Motor neuron (in vitro differentiated cells): ENCODE data around the gene FSTL4. TPM values are rescaled to one million over a fixed set of nuclear protein-coding genes. Genes with fewer than 3 reads are reported as not detected.

Source experiments
- ATAC-seq, 8 experiments: fragments of 200-7000 bp; cut with Tn5 transposase; replicated peaks in 6 of 8; 2 replicates each; pipeline ENCODE4 v1.8.0; 2021; ENCODE audit warnings: mild to moderate bottlenecking in 8 of 8, moderate library complexity in 8 of 8
- H3K27ac ChIP-seq, 2 donors: fragments of 250-450 bp; sonication (Bioruptor Pico); 2 replicates each; pipeline ENCODE4 v1.9.0; 2021; ENCODE audit warnings: antibody characterized with exemption in 2 of 2, mild to moderate bottlenecking in 2 of 2, moderate library complexity in 1 of 2
- H3K4me1 ChIP-seq, 2 donors: fragments of 250-450 bp; sonication (Bioruptor Pico); replicated peaks in 1 of 2; 2 replicates each; pipeline ENCODE4 v1.6.1; 2021; ENCODE audit warnings: antibody characterized with exemption in 2 of 2, mild to moderate bottlenecking in 2 of 2, moderate library complexity in 1 of 2
- H3K4me3 ChIP-seq, 5 donors: fragments of 250-450 bp; sonication (Bioruptor Pico); 2 replicates each; pipeline ENCODE4 v1.9.0; 2021; ENCODE audit warnings: antibody characterized with exemption in 5 of 5, mild to moderate bottlenecking in 5 of 5, moderate library complexity in 4 of 5
- WGBS, 10 experiments: fragments of 450-650 bp; shearing (Covaris generic); methylation state at CpG; one replicate each; pipeline ENCODE4 v1.0.0; 2022; 5-methylcytosine and 5-hydroxymethylcytosine counted together
- in situ Hi-C, 9 experiments: fragments of 400-800 bp; cut with MboI; loops; one replicate each; pipeline ENCODE4 v1.15.0; 2021; ENCODE audit warnings: low sequenced_read_pairs in 9 of 9, low pct_unique_long_range_greater_than_20kb in 2 of 9; ENCODE audit not compliant: unreplicated experiment in 9 of 9
- total RNA-seq, 8 experiments: library from RNA; unstranded; fragments of 300-600 nt; gene quantifications; 2 replicates each; pipeline versions ENCODE4 v1.2.3 to v1.2.4, GENCODE V29; 2022

Gene FSTL4
- total RNA-seq, 8 experiments from 2014 or later: 0.13 to 5.5 (median 1.9) TPM

DNA sequence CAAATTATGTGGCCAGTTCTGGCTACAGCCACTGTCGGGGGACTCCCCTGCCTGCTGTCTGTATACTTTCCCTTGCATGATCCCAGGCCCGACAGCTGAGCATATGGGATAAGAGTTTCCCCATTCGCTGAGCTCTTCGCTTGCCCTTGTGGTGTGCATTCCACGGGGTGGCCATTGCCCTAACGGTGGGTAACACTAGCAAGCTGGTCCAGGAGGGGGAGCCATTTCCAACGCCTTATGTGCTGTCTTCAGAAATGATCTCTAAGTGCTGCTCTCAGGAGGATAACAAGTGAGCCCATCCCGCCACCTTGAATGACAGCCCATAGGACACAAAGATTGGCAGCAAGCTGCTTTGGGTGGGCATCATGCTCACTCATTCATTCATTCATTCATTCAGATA, 190.9 kb downstream of the FSTL4 start:
- peak in 4 of 8 experiments; percentile 13 to 71 (median 47) for ATAC-seq
- 45 to 100% (median 61%) methylated on average over 1 to 7 of the region's 8 CpGs; no CpG with 5 or more reads in 3 of the 10 experiments for WGBS, 10 experiments
- no peak overlapping the region for H3K4me3 ChIP-seq
- H3K27ac ChIP-seq: no peak overlapping the region
- peaks cover 0 to 2% of the 10 kb centered on the region in 2 donors for H3K4me1 ChIP-seq
- in situ Hi-C loops: loop anchor here in 1 of 9 experiments (10.0 kb wide), 1 partner anchor 443 kb away; no protein-coding TSS in a partner anchor

DNA sequence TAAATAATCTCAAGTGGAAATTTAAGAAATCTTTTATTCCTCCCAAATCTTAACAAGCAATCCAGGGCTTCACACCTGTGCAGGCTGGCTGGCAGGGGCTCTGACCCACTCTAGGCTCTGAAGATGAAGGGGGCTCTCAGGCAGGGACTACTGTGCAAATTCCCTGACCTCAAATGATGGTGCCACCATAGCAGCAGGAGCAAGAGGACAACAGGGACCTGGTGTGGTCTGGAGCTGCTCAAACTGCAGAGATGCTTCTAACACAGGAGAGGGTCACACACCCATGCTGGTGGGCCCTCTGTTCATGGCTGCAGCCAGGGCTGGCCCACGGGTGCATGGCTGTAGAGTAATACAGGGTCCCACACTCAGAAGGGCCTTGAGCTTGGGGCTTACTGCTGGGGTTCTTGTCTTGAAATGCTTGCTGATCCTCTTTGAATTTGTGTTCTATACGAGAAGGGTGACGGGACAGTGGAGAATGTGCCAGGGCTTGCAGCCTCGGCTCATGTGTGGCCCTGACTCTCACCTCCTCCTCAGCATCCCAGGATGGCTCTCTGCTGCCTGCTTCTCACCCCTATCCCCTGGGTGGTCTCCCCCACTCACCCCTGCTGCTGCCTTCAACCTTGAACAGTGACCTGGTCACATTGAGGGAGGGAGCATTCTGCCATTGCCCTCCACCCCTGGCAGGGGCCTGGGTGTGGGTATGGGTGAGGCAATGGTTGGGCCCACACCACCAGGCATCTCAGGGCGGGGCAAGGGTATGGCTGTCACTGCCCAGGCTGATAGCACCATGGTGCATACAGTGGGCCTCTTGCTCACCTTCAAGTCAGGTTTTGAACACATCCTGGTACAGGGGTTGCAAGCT, 191.7 kb downstream of the FSTL4 start:
- ATAC-seq: no peak
- Histone ChIP-seq H3K4me3 (no peak overlapping the region), H3K27ac (no peak overlapping the region), H3K4me1 (peaks cover 0 to 2% of the 10 kb centered on the region in 2 donors)
- in situ Hi-C loops: loop anchor here in 1 of 9 experiments (10.0 kb wide), 1 partner anchor 444 kb away; no protein-coding TSS in a partner anchor
- WGBS, 10 experiments: 0 to 80% (median 73%) methylated on average over 1 to 2 of the region's 5 CpGs; no CpG with 5 or more reads in 7 of the 10 experiments

DNA sequence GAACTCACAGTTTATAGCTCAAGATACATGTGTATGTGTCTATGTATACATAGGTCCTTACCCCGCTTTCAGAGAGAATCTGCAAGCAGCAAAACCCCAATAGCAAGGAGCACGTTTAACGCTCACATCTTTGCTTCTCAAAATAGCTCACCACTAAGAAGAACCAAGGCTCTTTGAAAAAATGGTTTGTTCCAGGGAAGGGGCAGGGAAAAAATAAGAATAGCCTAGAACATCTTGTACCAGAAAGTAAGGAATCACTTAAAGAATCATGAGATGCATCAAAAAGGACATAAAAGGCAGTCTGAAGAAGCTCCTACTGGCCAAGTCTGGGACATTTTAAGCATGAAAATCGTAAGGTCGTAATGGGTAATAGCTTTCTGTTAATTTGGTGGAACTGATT, 196.4 kb downstream of the FSTL4 start:
- H3K27ac ChIP-seq: no peak overlapping the region

DNA sequence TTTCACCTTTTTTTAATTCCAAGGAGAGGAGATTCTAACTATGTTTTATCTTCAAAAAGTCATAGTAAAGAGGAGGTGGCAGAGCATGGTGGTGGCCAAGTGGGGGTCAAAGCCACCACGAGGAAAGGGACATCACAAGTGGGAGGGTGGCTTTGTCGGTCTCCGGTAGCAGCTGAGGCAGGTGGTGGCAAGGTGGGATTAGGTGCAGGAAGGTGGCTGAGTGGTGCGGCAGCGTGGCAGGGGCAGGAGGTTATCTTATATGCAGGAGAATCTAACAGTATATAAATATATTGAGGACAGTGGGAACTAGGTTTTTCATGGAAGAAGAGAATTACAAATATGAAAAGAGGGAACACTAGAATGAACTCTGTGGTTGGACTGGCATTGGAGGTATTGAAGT, 196.8 kb downstream of the FSTL4 start:
- no peak overlapping the region for H3K27ac ChIP-seq
- ATAC-seq: no peak
- H3K4me1 ChIP-seq: no peaks in the 10 kb centered on the region
- 60 to 100% (median 80%) methylated on average over 2 to 5 of the region's 5 CpGs; no CpG with 5 or more reads in 3 of the 10 experiments for WGBS, 10 experiments
- no peak overlapping the region for H3K4me3 ChIP-seq
- in situ Hi-C loops: no loop called here

More for the DNA sequence above, 196.4 kb downstream of the FSTL4 start:
- 60 to 95% (median 85%) methylated on average over 2 to 5 of the region's 5 CpGs; no CpG with 5 or more reads in 1 of the 10 experiments for WGBS, 10 experiments
- Histone ChIP-seq H3K4me3 (no peak overlapping the region), H3K4me1 (no peaks in the 10 kb centered on the region)
- ATAC-seq: no peak
- in situ Hi-C loops: no loop called here

DNA sequence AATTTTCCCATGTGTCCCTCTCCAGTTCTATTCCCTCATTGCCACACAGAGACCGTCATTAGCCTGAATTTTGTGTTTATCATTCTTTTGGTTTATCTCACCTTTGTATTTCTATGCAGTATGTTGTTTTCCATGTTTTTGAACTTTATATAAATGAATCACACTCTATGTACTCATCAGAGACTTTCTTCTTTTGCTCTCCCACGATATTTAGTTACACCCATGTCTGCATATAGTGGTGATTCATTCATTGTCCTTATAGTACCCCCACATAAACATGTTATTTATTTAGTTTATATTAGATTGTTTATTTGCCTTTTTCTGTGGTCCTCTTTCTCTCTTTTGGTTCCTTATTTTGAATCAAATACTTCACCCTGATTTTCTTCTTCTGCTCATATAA, 199.7 kb downstream of the FSTL4 start:
- Histone ChIP-seq H3K4me1 (no peaks in the 10 kb centered on the region), H3K4me3 (no peak overlapping the region), H3K27ac (no peak overlapping the region)
- peak in 2 of 8 experiments; percentile 74 to 83 for ATAC-seq
- 0 to 94% (median 53%) methylated on average over 1 to 2 of the region's 2 CpGs; no CpG with 5 or more reads in 2 of the 10 experiments for WGBS, 10 experiments
- in situ Hi-C loops: no loop called here

DNA sequence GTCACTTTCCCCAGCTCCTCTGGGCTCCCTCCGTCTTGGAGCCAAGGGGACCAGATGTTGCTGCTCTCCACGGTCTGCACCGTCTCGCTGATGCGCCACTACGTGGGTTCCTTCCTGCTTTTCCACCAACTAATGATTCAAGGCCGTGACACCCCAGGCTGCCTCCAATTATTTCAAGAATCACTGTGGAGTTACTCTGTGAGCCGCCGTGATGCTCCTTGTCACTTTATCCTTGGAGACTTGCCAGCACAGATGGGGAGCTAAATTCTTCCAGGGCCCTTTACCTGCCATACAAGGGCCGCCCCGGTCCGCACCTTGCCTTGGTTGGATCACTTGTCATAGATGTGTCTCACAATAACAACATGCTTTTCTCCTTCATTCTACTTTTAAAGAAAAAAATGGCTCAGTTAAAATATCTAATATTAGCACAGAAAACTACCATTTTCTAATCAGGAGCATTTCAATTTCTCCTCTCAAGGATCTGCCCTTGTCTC, 202.0 kb downstream of the FSTL4 start:
- 54 to 95% (median 85%) methylated on average over 1 to 10 of the region's 12 CpGs; no CpG with 5 or more reads in 3 of the 10 experiments for WGBS, 10 experiments
- in situ Hi-C loops: no loop called here
- Histone ChIP-seq H3K27ac (no peak overlapping the region), H3K4me1 (no peaks in the 10 kb centered on the region), H3K4me3 (no peak overlapping the region)
- no peak for ATAC-seq

DNA sequence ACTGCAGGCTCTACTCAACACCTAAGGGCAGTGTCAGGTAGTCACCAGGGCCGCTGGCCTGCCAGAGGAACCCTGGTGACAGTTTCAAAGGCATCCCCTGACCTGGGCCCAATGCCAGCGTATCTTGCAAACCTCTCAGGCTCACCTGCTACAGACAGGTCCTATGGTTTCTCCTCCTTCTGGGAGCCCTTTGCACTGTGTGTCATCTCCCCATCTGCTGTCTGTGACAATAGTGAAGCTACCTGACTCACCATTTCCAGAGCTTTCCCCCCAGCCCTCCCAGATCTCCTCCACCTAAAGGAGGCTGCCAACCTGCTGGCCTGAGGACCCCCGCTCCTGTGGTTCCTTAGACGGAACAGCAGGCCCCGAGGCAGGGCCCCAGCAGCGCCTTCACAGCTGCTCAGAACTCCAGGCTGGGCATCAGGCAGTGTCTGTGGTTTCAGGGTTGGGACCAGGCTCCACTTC, 203.1 kb downstream of the FSTL4 start:
- no peak for ATAC-seq
- in situ Hi-C loops: no loop called here
- H3K4me3 ChIP-seq: no peak overlapping the region
- WGBS, 10 experiments: 0 to 100% (median 38%) methylated on average over 1 to 3 of the region's 6 CpGs; no CpG with 5 or more reads in 6 of the 10 experiments
- H3K4me1 ChIP-seq: no peaks in the 10 kb centered on the region
- no peak overlapping the region for H3K27ac ChIP-seq

DNA sequence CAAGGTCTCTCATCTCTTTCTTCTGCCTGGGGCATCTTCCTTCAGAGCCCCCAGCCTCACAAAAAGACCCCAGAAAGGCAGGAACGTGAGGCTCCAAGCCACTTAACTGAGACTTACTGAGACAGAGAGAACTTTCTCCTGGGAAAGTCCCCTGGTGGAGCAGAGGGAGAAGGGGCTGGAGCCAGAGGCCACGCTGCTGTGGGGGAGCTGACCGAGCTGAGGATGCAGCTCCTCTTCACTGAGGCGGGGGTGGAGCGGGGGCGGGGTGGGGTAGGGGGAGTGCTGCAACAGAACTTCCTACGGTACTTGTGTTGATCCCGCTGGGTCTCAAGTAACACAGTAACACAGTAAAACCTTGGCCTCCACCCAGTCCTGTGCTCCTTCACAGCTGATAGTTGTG, 204.0 kb downstream of the FSTL4 start:
- ATAC-seq: no peak
- in situ Hi-C loops: no loop called here
- H3K4me3 ChIP-seq: no peak overlapping the region
- WGBS, 10 experiments: 64 to 88% methylated on average over 1 to 6 of the region's 8 CpGs; no CpG with 5 or more reads in 8 of the 10 experiments
- no peak overlapping the region for H3K27ac ChIP-seq
- no peaks in the 10 kb centered on the region for H3K4me1 ChIP-seq

DNA sequence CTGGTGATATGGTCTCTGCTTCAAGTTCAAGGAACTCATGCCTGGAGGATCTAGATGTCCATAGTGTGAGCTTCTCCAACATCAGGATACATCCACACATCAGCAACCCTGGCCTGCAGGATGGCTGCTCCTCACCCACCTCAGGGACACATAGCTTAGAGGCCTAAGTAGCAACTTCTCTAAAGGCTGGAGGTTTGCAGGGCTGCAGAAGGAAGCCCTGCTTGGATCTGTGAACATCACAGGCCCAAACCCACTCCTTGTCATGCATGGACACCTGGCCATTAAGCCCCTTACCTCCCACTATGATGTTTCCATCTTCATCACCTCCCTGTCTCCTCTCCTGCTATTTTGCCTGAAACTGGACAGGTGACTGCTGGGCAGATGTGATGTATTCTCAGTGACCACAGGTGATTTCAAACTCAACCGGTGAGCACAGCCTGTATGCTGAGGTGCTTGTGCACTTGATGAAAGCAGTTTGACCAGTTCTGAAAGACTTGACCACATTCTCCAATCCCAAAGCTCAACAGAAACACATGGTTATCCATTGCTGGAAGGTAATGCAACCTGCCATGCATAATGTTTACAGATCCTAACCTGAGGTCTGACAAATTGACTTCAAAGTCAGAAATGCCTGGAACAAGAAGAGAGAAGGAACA, 205.2 kb downstream of the FSTL4 start:
- peaks cover 0 to 8% of the 10 kb centered on the region in 2 donors for H3K4me1 ChIP-seq
- WGBS, 10 experiments: 100% methylated on average over 1 of the region's 1 CpG; no CpG with 5 or more reads in 7 of the 10 experiments
- no peak for ATAC-seq
- in situ Hi-C loops: no loop called here
- no peak overlapping the region for H3K27ac ChIP-seq
- no peak overlapping the region for H3K4me3 ChIP-seq

DNA sequence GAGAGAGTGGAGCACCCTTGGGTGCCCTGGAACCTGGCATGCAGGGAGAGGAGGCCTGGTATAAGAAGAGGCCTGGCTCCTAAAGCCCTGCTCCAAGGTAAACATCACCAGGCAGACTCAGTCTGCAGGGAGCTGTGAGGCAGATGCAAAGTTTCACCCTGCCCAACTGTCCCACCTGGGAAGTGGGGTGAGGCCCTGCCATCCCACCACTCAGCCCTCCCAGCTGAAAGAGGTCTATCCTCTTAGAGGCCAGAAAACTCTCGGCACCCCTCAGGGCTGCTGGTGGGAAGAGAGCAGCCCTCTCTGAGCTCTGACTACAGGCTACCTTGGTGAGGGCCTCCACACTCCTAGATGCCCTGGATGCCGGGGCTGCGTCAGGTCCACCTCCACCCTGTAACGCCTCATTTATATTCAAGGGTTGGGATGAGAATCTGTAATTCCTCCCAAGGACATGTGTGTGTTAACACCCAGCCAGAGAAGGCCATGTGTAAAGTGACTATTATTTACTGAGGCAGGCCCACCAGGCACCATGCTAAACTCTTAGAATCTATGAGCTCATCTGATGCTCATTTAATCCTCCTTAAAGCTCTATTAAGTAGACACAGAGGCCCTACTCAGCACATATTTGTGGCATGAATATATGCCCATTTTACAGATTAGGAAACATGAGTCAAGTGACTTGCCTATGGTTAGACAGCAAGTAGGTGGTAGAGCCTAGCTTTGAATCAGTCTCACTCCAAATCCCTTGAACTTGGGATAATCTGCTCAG, 205.9 kb downstream of the FSTL4 start:
- H3K4me3 ChIP-seq: no peak overlapping the region
- in situ Hi-C loops: no loop called here
- peak in 3 of 8 experiments; percentile 75 to 96 (median 93) for ATAC-seq
- H3K27ac ChIP-seq: no peak overlapping the region
- peaks cover 0 to 10% of the 10 kb centered on the region in 2 donors for H3K4me1 ChIP-seq
- 39 to 100% (median 90%) methylated on average over 1 to 3 of the region's 4 CpGs; no CpG with 5 or more reads in 6 of the 10 experiments for WGBS, 10 experiments

DNA sequence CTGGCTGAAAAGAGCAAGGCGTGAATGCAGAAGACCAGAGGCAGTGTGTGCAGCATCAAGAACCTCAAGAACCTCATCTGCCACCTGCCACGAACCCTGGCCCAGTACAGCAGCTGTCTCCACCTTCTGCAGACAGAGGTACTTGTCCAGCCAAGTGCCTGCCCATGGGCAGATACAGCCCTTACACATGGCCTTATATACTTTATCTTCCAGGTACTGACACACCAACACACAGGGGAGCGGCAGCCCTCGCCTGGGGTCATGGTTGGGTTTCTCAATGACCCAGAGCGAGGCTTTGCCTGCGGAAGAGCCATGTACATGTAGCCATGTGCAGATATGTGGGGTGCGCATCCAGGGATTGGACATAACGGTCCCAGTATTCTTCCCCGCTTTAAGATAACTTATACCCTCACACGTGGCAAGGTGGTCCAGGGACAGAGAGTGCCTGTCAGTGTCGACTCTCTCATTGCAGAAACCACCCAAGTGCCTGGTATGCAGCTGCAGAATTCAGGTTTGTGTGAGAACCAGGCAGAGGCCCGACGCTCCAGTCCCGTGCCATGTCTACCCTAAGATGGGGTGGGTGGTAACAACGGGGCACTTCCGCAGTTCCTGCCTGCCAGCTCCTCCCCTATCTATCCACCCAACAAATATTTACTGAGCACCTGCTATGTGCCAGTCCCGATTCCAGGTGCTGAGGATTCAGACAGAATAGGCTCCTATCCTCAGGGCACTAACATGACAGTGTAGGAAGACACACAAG, 206.9 kb downstream of the FSTL4 start:
- no peak overlapping the region for H3K27ac ChIP-seq
- in situ Hi-C loops: no loop called here
- ATAC-seq: no peak

DNA sequence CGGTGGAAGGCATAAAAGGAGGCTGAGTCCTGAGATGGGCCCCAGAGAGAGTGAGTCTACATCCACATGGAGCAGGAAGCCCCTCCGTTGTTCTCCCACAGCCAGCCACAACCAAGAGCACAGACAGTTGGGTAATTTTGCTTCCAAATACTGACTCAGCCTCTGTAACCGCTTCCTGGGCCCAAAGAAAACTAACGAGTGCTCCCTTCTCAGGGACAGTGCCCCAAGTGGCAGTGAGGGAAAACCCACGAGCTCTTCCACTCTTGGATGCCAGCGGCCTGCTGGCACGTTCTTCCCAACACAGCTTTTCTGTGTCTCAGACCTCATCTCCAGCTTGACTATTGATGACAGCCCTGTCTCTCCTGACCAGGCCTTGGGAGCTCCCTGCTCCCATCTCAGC, 207.6 kb downstream of the FSTL4 start:
- in situ Hi-C loops: no loop called here
- WGBS, 10 experiments: 0 to 100% (median 76%) methylated on average over 1 to 6 of the region's 7 CpGs; no CpG with 5 or more reads in 5 of the 10 experiments
- Histone ChIP-seq H3K27ac (no peak overlapping the region), H3K4me3 (no peak overlapping the region), H3K4me1 (peaks cover 0 to 10% of the 10 kb centered on the region in 2 donors)
- ATAC-seq: peak in 1 of 8 experiments; percentile 30

More for the DNA sequence above, 206.9 kb downstream of the FSTL4 start:
- no peak overlapping the region for H3K4me3 ChIP-seq
- H3K4me1 ChIP-seq: peaks cover 0 to 10% of the 10 kb centered on the region in 2 donors
- 7 to 94% (median 73%) methylated on average over 1 to 10 of the region's 17 CpGs; no CpG with 5 or more reads in 4 of the 10 experiments for WGBS, 10 experiments
